Tibial nerve (tissue), 4 donors: ENCODE data around the gene SORCS2. TPM values are rescaled to one million over a fixed set of nuclear protein-coding genes. Genes with fewer than 3 reads are reported as not detected.

Experiments used
- DNase-seq, 2 donors: peaks; one replicate each; pipeline ENCODE4 v3.0.0-alpha.2; 2019; ENCODE audit warnings: low spot score in 2 of 2
- H3K27ac ChIP-seq, 4 donors: fragments of 200-600 bp; sonication (generic) in 3 of 4; one replicate each; pipeline ENCODE4 v1.5.1; 2017 to 2019; ENCODE audit warnings: mild to moderate bottlenecking in 1 of 4
- H3K27me3 ChIP-seq, 2 donors: fragments of 200-600 bp; sonication (generic) in 1 of 2; one replicate each; pipeline versions ENCODE4 v1.5.1 to v1.6.0; 2017 to 2019
- H3K36me3 ChIP-seq, 3 donors: fragments of 200-600 bp; sonication (generic); one replicate each; pipeline ENCODE4 v1.5.1; 2018 to 2019
- H3K4me1 ChIP-seq, 4 donors: fragments of 200-600 bp; sonication (generic) in 3 of 4; one replicate each; pipeline ENCODE4 v1.5.1; 2017 to 2019
- H3K4me3 ChIP-seq, 4 donors: fragments of 200-600 bp; sonication (generic) in 3 of 4; one replicate each; pipeline ENCODE4 v1.5.1; 2017 to 2019; ENCODE audit warnings: mild to moderate bottlenecking in 1 of 4, moderate library complexity in 1 of 4
- H3K9me3 ChIP-seq, 4 donors: fragments of 200-600 bp; sonication (generic) in 3 of 4; one replicate each; pipeline ENCODE4 v1.5.1; 2017 to 2019
- EP300 ChIP-seq, 2 donors: sonication (generic); formaldehyde crosslinking; IDR thresholded peaks; one replicate each; pipeline ENCODE4 v1.6.1; 2017; ENCODE audit warnings: antibody characterized with exemption in 2 of 2, mild to moderate bottlenecking in 1 of 2
- POLR2A ChIP-seq, 2 donors: fragments of 450-650 bp; IDR thresholded peaks; one replicate each; pipeline ENCODE4 v1.6.1; 2017; ENCODE audit warnings: antibody characterized with exemption in 2 of 2, mild to moderate bottlenecking in 2 of 2, moderate library complexity in 2 of 2
- WGBS, 2 donors: methylation state at CpG; one replicate each; pipeline ENCODE4 v1.1.5; 2018; 5-methylcytosine and 5-hydroxymethylcytosine counted together
- total RNA-seq, 4 donors: library from RNA; depleted of rRNA; stranded (reverse); fragments of >200 nt; gene quantifications; one replicate each; pipeline ENCODE4 v1.1.0, GENCODE V29; 2016
- TF ChIP-seq, protein P1 (sequence below), 5 experiments: fragments of 200-600 bp in 3 of 5; fragments of 450-650 bp in 2 of 5; sonication (generic) in 3 of 5; IDR thresholded peaks; one replicate each; pipeline ENCODE4 v1.5.1; 2016 to 2019; ENCODE audit warnings: antibody characterized with exemption in 5 of 5, mild to moderate bottlenecking in 3 of 5, moderate library complexity in 2 of 5

Gene SORCS2
- total RNA-seq, 4 donors from 2014 or later: 15.6 to 48.9 (median 38.3) TPM

DNA sequence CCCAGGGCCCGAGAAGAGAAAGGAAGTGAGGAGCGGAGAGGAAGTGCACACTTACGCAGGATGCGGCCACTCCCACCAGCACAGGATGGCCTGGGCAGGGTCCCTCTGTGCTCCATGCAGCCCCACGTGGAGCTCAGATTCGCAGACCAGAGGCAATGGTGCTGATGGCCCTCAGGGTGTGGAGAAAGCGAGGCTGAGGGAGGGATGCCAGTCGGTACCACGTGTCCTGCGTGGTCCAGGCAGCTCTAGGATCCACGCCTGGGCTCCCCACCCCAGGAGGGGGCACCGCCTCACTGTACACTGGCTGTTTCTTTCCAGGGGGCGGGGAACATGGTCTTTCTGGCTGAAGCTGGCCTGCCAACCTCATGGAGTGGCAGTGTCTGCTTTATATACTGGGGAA lies 505.5 kb downstream of the SORCS2 start:
- no peak for DNase-seq
- Histone ChIP-seq H3K27me3 (no peaks in the 10 kb centered on the region), H3K9me3 (no peaks in the 10 kb centered on the region), H3K4me1 (peaks cover 0 to 29% (median 4%) of the 10 kb centered on the region in 4 donors), H3K4me3 (no peak overlapping the region), H3K36me3 (peaks cover 0 to 13% (median 0%) of the 10 kb centered on the region in 3 donors), H3K27ac (peak overlapping the region in 3 of 4 donors; percentile 12 to 34 (median 17))
- WGBS, 2 donors: 72 to 84% methylated on average over 8 to 13 of the region's 13 CpGs
- no peak for TF ChIP-seq EP300 (IDR thresholded peaks at IDR 0.05)
- TF ChIP-seq, protein P1, sequence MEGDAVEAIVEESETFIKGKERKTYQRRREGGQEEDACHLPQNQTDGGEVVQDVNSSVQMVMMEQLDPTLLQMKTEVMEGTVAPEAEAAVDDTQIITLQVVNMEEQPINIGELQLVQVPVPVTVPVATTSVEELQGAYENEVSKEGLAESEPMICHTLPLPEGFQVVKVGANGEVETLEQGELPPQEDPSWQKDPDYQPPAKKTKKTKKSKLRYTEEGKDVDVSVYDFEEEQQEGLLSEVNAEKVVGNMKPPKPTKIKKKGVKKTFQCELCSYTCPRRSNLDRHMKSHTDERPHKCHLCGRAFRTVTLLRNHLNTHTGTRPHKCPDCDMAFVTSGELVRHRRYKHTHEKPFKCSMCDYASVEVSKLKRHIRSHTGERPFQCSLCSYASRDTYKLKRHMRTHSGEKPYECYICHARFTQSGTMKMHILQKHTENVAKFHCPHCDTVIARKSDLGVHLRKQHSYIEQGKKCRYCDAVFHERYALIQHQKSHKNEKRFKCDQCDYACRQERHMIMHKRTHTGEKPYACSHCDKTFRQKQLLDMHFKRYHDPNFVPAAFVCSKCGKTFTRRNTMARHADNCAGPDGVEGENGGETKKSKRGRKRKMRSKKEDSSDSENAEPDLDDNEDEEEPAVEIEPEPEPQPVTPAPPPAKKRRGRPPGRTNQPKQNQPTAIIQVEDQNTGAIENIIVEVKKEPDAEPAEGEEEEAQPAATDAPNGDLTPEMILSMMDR (IDR thresholded peaks at IDR 0.05): no peak
- TF ChIP-seq POLR2A (IDR thresholded peaks at IDR 0.05): no peak

DNA sequence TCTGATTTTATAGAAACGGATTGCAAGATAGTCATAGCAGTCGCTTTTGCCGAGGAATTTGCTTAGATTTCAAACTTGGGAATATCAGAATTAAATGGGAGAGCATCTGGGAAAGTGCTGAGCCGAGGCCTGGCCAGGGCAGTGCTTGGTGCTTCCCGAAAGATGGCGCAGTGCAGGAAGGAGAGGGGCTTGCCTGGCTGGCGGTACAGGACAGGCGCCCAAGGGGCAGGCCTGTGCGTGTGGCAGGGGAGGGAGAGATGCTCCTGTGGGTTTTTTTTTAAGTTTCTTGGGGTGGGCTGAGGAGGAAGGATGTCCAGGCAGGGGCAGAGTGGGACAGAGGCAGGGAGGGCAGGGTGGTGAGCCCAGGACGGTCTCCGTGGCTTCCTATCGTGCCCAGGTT lies 506.2 kb downstream of the SORCS2 start:
- Histone ChIP-seq H3K36me3 (peaks cover 0 to 5% (median 0%) of the 10 kb centered on the region in 3 donors), H3K4me3 (no peak overlapping the region), H3K27me3 (no peaks in the 10 kb centered on the region), H3K4me1 (peaks cover 0 to 29% (median 4%) of the 10 kb centered on the region in 4 donors), H3K9me3 (no peaks in the 10 kb centered on the region), H3K27ac (peak overlapping the region in 2 of 4 donors; percentile 25 to 27)
- WGBS, 2 donors: 58 to 72% methylated on average over 12 of the region's 12 CpGs
- no peak for DNase-seq
- no peak for TF ChIP-seq POLR2A (IDR thresholded peaks at IDR 0.05)
- TF ChIP-seq EP300 (IDR thresholded peaks at IDR 0.05): no peak
- TF ChIP-seq, protein P1 (IDR thresholded peaks at IDR 0.05): no peak

DNA sequence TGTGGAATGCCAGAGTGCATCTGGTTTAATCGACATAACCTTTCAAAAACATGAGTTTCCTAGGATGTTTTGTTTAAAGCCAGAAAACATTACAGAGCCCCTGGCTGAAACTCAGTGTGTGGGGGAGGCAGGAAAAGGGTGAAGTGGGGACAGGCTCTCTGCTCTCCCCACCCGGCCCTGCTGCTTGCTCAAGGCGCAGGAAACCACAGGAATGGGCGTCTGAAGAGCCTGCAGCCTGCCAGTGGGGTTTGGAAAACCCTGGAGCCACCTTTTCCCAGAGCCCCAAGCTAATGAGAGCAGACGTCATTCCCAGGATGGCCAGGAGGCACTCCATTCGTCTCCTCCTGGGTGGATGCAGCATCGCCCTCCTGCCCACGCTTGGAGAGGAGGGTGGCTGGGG lies 506.7 kb downstream of the SORCS2 start:
- peaks cover 0 to 29% (median 4%) of the 10 kb centered on the region in 4 donors for H3K4me1 ChIP-seq
- peak overlapping the region in 2 of 4 donors; percentile 25 to 27 for H3K27ac ChIP-seq
- H3K9me3 ChIP-seq: no peaks in the 10 kb centered on the region
- peaks cover 0 to 5% (median 0%) of the 10 kb centered on the region in 3 donors for H3K36me3 ChIP-seq
- no peak for TF ChIP-seq POLR2A (IDR thresholded peaks at IDR 0.05)
- TF ChIP-seq, protein P1 (IDR thresholded peaks at IDR 0.05): no peak
- peak in 1 of 2 donors; percentile 25 for TF ChIP-seq EP300 (IDR thresholded peaks at IDR 0.05)
- WGBS, 2 donors: 39 to 40% methylated on average over 8 of the region's 8 CpGs
- no peak overlapping the region for H3K4me3 ChIP-seq
- H3K27me3 ChIP-seq: no peaks in the 10 kb centered on the region
- DNase-seq: peak in 1 of 2 donors; percentile 43

DNA sequence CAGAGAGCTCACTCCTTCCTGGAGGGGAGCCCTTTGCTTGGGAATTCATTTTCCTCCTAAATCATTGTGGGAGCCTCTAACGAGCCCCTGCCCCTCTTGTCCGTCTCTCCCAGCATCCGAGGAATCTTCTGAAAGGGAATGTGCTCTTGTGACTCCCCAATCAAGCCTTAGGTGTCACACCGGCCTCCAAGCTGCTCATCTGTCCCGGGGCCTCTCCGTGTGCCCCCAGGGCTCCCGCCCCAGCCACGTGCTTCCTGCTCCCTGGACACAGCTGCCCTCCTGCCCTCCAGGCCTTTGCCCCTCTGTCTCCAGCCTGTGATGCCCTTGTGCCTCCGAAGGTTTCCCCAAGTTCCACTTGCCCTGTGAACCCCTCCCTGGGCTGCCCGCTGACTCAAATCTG lies 507.5 kb downstream of the SORCS2 start:
- DNase-seq: no peak
- peak overlapping the region in 2 of 4 donors; percentile 27 to 36 for H3K27ac ChIP-seq
- WGBS, 2 donors: 53 to 63% methylated on average over 10 of the region's 10 CpGs
- peaks cover 0 to 7% (median 0%) of the 10 kb centered on the region in 3 donors for H3K36me3 ChIP-seq
- TF ChIP-seq EP300 (IDR thresholded peaks at IDR 0.05): no peak
- TF ChIP-seq, protein P1 (IDR thresholded peaks at IDR 0.05): no peak
- no peak for TF ChIP-seq POLR2A (IDR thresholded peaks at IDR 0.05)
- no peaks in the 10 kb centered on the region for H3K9me3 ChIP-seq
- H3K4me3 ChIP-seq: no peak overlapping the region
- H3K27me3 ChIP-seq: no peaks in the 10 kb centered on the region
- H3K4me1 ChIP-seq: peaks cover 0 to 37% (median 4%) of the 10 kb centered on the region in 4 donors

DNA sequence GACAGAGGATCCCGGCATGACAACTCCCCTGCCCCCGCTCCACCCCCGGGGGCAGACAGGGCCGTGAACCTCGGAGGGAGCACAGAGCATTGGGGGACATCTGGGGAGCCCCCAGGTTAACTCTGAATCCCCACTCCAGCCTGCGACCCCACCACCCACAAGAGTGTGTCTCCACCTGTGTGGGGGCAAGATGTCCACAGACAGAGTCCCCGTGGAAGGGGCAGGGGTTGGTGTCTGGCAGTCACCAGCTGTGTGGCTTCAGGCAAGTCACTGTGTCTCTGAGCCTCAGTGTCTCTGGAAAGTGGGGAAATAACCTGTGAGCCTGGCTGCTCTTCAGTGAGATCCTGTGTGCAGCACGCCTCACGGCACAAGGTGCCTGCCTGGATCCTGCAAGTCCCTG lies 508.3 kb downstream of the SORCS2 start:
- Histone ChIP-seq H3K27me3 (no peaks in the 10 kb centered on the region), H3K36me3 (peaks cover 0 to 7% (median 0%) of the 10 kb centered on the region in 3 donors), H3K27ac (no peak overlapping the region), H3K4me1 (peaks cover 0 to 46% (median 4%) of the 10 kb centered on the region in 4 donors), H3K9me3 (no peaks in the 10 kb centered on the region), H3K4me3 (no peak overlapping the region)
- WGBS, 2 donors: 80 to 85% methylated on average over 8 to 9 of the region's 9 CpGs
- TF ChIP-seq, protein P1 (IDR thresholded peaks at IDR 0.05): no peak
- TF ChIP-seq POLR2A (IDR thresholded peaks at IDR 0.05): no peak
- no peak for TF ChIP-seq EP300 (IDR thresholded peaks at IDR 0.05)
- no peak for DNase-seq
